Ectodermal cell (in vitro differentiated cells): Measurements from ENCODE around the gene MAEA.

Source experiments
- H3K27ac ChIP-seq: 2 replicates; pipeline ENCODE4 v1.7.0; 2013; ENCODE audit warnings: mild to moderate bottlenecking, low read depth, low read length; ENCODE audit not compliant: insufficient read depth, poor library complexity, severe bottlenecking
- H3K27me3 ChIP-seq: 2 replicates; pipeline ENCODE4 v1.7.0; 2013; ENCODE audit warnings: mild to moderate bottlenecking, low read length; ENCODE audit not compliant: insufficient read depth, control insufficient read depth, poor library complexity, severe bottlenecking
- H3K36me3 ChIP-seq: one replicate; pipeline ENCODE4 v1.7.0; 2013; ENCODE audit warnings: low read length; ENCODE audit not compliant: control insufficient read depth, insufficient read depth
- H3K4me1 ChIP-seq: one replicate; pipeline ENCODE4 v1.7.0; 2013; ENCODE audit warnings: low read length; ENCODE audit not compliant: control insufficient read depth, insufficient read depth
- H3K4me3 ChIP-seq: 2 replicates; pipeline ENCODE4 v1.7.0; 2013; ENCODE audit warnings: low read depth, low read length, control low read depth; ENCODE audit not compliant: insufficient read depth
- H3K9me3 ChIP-seq: 2 replicates; pipeline ENCODE4 v1.7.0; 2013; ENCODE audit warnings: mild to moderate bottlenecking, low read length, moderate library complexity; ENCODE audit not compliant: control insufficient read depth
- WGBS, 2 experiments: methylation state at CpG; one replicate each; pipeline ENCODE4 v1.1.7; 2013; ENCODE audit warnings: missing lambda C conversion rate in 2 of 2; 5-methylcytosine and 5-hydroxymethylcytosine counted together

MAEA gene

GRCh38 chr4:1354136-1354982 is 64.7 kb downstream of the MAEA start:
- no peaks in the 10 kb centered on the region for H3K4me1 ChIP-seq
- peaks cover 5% of the 10 kb centered on the region for H3K36me3 ChIP-seq

DNA sequence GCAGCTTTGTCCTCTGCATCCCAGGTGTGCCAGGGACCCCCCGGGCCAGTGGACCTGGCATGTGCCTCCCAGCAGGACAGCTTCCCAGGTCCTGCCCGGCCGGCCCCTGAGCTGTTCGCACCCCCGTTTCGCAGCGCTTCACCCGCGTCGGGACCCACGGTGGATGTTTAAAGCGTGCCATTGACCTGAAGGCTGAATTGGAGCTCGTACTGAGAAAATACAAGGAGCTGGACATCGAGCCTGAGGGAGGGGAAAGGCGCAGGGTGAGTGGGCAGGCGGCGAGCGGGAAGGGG is 65.2 kb downstream of the MAEA start:
- Histone ChIP-seq H3K36me3 (peaks cover 5% of the 10 kb centered on the region), H3K9me3 (no peaks in the 10 kb centered on the region)
- 93 to 94% methylated on average over 18 of the region's 18 CpGs for WGBS, 2 experiments

More at GRCh38 chr4:1354136-1354982, 64.7 kb downstream of the MAEA start:
- WGBS, 2 experiments: 91 to 93% methylated on average over 36 of the region's 36 CpGs
- H3K4me3 ChIP-seq: no peak overlapping the region
- H3K27me3 ChIP-seq: no peaks in the 10 kb centered on the region
- no peak overlapping the region for H3K27ac ChIP-seq
- no peaks in the 10 kb centered on the region for H3K9me3 ChIP-seq

DNA sequence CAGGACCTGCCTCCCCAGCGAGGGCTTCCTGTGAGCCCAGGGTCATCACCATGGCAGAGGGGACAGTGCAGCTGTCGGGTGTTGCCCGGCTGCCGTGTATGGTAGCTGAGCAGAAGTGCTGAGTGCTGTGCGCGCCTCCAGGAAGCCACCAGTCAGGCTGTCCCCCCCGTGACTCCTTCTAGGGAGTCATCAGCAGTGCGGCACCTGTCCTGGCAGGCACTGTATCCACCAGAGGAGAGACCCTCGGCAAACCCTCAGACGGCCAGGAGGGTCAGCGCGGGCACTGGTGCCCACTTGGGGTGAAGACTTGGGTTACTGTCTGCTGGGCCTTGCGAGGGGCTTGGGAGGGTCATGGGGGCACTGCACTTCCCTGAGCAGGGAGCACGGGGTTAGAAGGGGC is 65.7 kb downstream of the MAEA start:
- 91 to 94% methylated on average over 14 of the region's 14 CpGs for WGBS, 2 experiments
- no peak overlapping the region for H3K27ac ChIP-seq
- H3K9me3 ChIP-seq: no peaks in the 10 kb centered on the region
- H3K27me3 ChIP-seq: no peaks in the 10 kb centered on the region
- peaks cover 5% of the 10 kb centered on the region for H3K36me3 ChIP-seq
- no peak overlapping the region for H3K4me3 ChIP-seq
- H3K4me1 ChIP-seq: no peaks in the 10 kb centered on the region

More for the DNA sequence above, 65.2 kb downstream of the MAEA start:
- no peak overlapping the region for H3K27ac ChIP-seq
- H3K4me1 ChIP-seq: no peaks in the 10 kb centered on the region
- H3K4me3 ChIP-seq: no peak overlapping the region
- H3K27me3 ChIP-seq: no peaks in the 10 kb centered on the region

- no peaks in the 10 kb centered on the region for H3K9me3 ChIP-seq
- H3K36me3 ChIP-seq: peaks cover 5% of the 10 kb centered on the region
- no peak overlapping the region for H3K4me3 ChIP-seq
- WGBS, 2 experiments: 71 to 73% methylated on average over 28 of the region's 28 CpGs
- H3K27me3 ChIP-seq: no peaks in the 10 kb centered on the region
- no peak overlapping the region for H3K27ac ChIP-seq
- H3K4me1 ChIP-seq: no peaks in the 10 kb centered on the region
These were observed 66.7 kb downstream of the MAEA start for GRCh38 chr4:1356181-1356998.

DNA sequence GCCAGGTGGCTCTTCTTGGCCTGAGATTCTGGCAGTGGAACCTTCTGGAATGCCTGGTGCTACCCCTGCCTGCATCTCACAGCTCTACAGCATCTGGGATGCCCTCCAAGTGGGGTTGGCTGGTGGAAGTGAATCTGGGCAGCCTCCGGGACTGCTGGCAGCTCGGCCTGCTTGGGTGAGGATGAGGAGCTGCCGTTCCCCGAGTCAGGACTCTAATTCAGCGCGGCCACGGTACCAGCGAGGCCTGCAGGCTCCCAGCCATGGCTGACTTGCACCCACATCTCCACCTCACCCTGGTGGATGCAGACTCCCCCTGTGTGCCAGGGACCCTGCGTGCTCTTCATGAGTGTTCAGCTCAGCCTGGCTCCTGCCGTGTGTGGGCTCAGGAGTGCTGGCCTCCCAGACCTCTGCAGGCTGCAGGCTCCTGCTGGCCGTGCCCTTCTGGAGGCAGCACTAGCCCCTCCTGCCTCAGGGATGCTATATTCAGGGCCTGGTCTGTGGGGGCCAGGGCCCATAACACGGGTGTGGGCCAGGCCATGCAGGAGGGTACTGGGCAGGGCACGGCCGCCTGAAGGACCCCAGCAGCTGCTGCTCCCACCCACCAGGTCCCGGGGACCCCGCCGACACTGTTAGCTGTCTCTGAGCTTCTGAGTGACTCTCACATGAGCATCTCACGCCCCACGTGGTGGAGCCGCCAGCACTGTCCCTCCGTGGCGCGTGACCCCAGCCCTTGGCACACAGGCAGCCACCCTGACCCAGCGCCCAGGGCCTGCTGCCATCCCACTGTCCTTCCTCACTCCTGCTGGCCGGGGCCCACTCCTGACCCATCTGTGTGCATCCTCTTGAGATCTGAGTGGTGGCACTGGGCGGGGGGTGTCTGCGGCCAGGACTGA is 67.9 kb downstream of the MAEA start:
- no peaks in the 10 kb centered on the region for H3K9me3 ChIP-seq
- no peaks in the 10 kb centered on the region for H3K27me3 ChIP-seq
- 93 to 94% methylated on average over 27 of the region's 27 CpGs for WGBS, 2 experiments
- H3K36me3 ChIP-seq: peaks cover 5% of the 10 kb centered on the region
- H3K27ac ChIP-seq: no peak overlapping the region
- H3K4me3 ChIP-seq: no peak overlapping the region
- H3K4me1 ChIP-seq: no peaks in the 10 kb centered on the region

DNA sequence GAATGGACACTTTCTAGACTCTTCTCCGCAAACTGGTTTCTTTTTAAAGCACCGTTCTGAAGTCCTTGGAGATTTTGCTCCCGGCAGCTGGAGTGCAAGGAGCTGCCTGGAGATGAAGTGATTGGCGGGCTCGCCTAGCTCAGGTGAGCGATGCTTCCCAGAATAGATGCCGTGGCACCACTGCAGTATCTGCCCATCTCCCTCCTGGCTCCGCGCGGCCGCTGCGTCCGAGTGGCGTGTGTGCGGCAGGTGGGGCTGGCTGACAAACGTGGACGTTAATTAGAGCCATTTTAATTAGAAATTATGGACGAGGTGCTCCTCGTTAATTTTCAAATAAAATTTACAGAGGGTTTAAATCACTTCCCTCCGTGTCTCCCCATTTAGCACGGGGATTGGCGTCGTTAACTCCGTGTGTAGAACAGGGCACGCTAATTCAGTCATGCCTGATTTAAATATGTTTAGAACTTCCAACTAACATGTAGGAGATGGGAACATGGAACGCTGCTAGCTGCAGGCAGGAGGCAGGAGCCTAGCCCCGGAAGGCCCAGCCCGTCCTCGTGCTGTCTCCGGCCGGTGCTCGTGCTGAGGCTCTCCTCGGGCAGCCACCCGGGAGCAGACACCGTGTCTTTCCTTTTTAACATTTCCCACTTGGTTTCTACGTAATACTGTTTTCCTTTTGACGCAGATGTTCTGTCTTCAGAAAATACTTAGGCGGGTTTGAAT is 68.9 kb downstream of the MAEA start:
- H3K36me3 ChIP-seq: peaks cover 1% of the 10 kb centered on the region
- no peaks in the 10 kb centered on the region for H3K9me3 ChIP-seq
- no peak overlapping the region for H3K4me3 ChIP-seq
- no peaks in the 10 kb centered on the region for H3K27me3 ChIP-seq
- 96% methylated on average over 38 of the region's 38 CpGs for WGBS, 2 experiments
- no peak overlapping the region for H3K27ac ChIP-seq
- no peaks in the 10 kb centered on the region for H3K4me1 ChIP-seq

GRCh38 chr4:1359144-1359501 is 69.4 kb downstream of the MAEA start:
- Histone ChIP-seq H3K27ac (no peak overlapping the region), H3K27me3 (no peaks in the 10 kb centered on the region), H3K4me1 (no peaks in the 10 kb centered on the region), H3K9me3 (no peaks in the 10 kb centered on the region), H3K36me3 (no peaks in the 10 kb centered on the region), H3K4me3 (no peak overlapping the region)
- WGBS, 2 experiments: 97 to 98% methylated on average over 13 to 14 of the region's 14 CpGs

DNA sequence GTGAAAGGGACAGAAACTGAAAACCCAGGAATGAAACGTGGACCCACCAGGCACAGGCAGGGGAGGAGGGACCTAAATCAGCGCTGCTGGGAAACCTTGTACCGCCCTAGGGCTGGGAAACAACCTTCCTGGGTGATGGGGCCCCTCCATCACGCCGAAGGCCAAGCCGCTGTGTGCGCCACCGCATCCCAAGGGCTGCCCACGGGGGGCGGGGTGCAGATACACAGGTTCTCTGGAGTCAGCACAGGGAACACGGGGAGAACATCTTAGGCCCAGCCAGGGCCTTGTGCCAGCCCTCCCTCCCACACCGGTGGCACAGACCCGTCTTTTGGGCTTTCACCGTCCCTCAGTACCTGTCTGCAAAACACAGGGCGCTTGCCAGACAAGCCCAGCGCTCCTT is 70.3 kb downstream of the MAEA start:
- H3K9me3 ChIP-seq: no peaks in the 10 kb centered on the region
- no peaks in the 10 kb centered on the region for H3K27me3 ChIP-seq
- H3K4me1 ChIP-seq: no peaks in the 10 kb centered on the region
- H3K4me3 ChIP-seq: no peak overlapping the region
- H3K27ac ChIP-seq: no peak overlapping the region
- WGBS, 2 experiments: 93 to 94% methylated on average over 16 of the region's 16 CpGs
- H3K36me3 ChIP-seq: no peaks in the 10 kb centered on the region

DNA sequence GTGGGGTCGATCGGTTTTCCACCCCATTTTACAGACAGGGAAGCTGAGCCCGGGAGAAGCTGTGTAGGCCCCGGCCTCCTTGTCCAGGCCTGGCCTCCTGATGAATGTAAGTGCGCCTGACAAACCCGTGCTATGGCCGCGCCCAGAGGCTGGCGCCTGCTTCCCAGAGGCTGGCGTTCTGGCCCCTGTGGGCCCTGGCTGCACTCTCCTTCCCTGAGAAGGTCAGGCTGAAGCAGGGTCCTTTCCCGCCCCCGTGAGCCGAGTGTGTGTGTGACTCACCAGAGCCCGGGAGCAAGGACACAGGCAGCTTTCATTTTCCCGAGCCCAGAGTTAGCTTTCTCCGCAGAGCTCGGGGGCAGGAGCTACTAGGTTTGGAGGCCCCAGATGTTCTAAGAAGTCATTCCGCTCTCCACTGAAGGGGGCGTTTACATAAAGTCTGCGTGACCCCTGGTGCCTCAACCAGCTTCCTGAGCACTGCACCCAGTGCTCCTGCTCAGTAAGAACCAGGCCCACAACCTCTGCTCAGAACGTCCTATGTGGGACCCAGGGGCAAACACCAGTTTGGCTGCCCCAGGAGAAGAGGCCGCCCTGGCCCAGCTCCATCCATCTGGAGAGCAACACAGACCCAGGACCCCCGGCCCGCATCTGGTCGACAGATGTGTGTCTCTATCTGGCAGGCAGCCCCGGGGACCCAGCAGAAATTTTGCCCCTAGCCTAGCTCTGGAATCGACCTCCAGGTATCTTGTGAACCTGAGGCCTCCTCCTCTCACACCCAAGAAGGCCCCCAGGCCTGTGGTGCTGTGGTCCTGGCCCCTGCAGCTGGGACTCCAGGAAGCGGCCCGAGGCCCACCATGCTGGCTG is 71.0 kb downstream of the MAEA start:
- no peak overlapping the region for H3K27ac ChIP-seq
- 92 to 94% methylated on average over 29 of the region's 29 CpGs for WGBS, 2 experiments
- no peaks in the 10 kb centered on the region for H3K27me3 ChIP-seq
- H3K4me3 ChIP-seq: no peak overlapping the region
- H3K9me3 ChIP-seq: no peaks in the 10 kb centered on the region
- no peaks in the 10 kb centered on the region for H3K4me1 ChIP-seq
- no peaks in the 10 kb centered on the region for H3K36me3 ChIP-seq
